IMR-90 (cell line): ENCODE results near the gene PKD1. TPM values are rescaled to one million over a fixed set of nuclear protein-coding genes. Genes with fewer than 3 reads are reported as not detected.

Source experiments
- microRNA-seq, 2 experiments: library from miRNA; stranded (forward) in 1 of 2; unstranded in 1 of 2; fragments of 10-50 nt in 1 of 2; fragments of <30 nt in 1 of 2; gene quantifications in 1 of 2; microRNA quantifications in 1 of 2; one replicate each; pipeline versions ENCODE3 to v1.1.0; 2013 to 2020; ENCODE audit not compliant: insufficient read depth in 1 of 2, insufficient read length in 1 of 2, unreplicated experiment in 1 of 2
- polyA plus RNA-seq, 3 experiments: library from polyadenylated mRNA; depleted of rRNA; stranded (reverse); fragments of >200 nt; gene quantifications; 2 replicates each; pipeline ENCODE4 v1.2.3, GENCODE V29; 2012; ENCODE audit warnings: low replicate concordance in 1 of 3
- small RNA-seq, 5 experiments: library from RNA; depleted of rRNA; stranded (forward); fragments of <200 nt; gene quantifications; one replicate each; pipeline ENCODE3, GENCODE V24; 2012
- total RNA-seq: library from RNA; depleted of rRNA; stranded (reverse); fragments of >200 nt; gene quantifications from 2 replicates; pipeline ENCODE4 v1.2.3, GENCODE V29; 2012; rRNA removed

PKD1 gene
- total and polyA plus RNA-seq, 2 of the 4 experiments (the other 2 are of a cell fraction) = 7.9 to 97.3 TPM

Small RNA genes within 50 kb of the gene (microRNA-seq; reads per million reads assigned to microRNA genes)
- 0 reads per million in 2 experiments for gene MIR1225 (ENCODE audit: insufficient read depth in 1 of 2, insufficient read length in 1 of 2, unreplicated experiment in 1 of 2)
- gene MIR3180-5 (ENCODE audit: insufficient read depth in 1 of 2, insufficient read length in 1 of 2, unreplicated experiment in 1 of 2) = 0 reads per million in 2 experiments
- gene MIR4516 (ENCODE audit: insufficient read depth in 1 of 2, insufficient read length in 1 of 2, unreplicated experiment in 1 of 2) = 0 reads per million in 2 experiments
- not detected for gene MIR6511B1 (ENCODE audit: unreplicated experiment)
- gene RF00019 (ENCODE audit: insufficient read depth, insufficient read length) = not detected
- gene SNORD60 (ENCODE audit: insufficient read depth, insufficient read length) = not detected

Small RNA genes within 50 kb of the gene (small RNA-seq; reads per million reads assigned to genes)
- gene MIR1225 (0 to 1.2 (median 0) reads per million in 5 experiments), gene MIR3180-5 (0 reads per million in 5 experiments), gene MIR4516 (0 reads per million in 5 experiments), gene RF00019 (0 reads per million in 5 experiments), gene SNORD60 (0 reads per million in 5 experiments)

Other genes with a start within 250 kb of the PKD1 start
- gene HS3ST6, start 217.5 kb downstream of the PKD1 start, total RNA-seq = not detected in 2 replicates
- not detected in 2 replicates for gene HS3ST6, start 217.5 kb downstream of the PKD1 start, polyA plus RNA-seq (2012; rRNA removed)
- 11.9 and 17.0 TPM in 2 replicates for gene MSRB1, start 192.7 kb downstream of the PKD1 start, total RNA-seq
- 32.3 and 35.1 TPM in 2 replicates for gene MSRB1, start 192.7 kb downstream of the PKD1 start, polyA plus RNA-seq (2012; rRNA removed)
- gene RPL3L, start 181.2 kb downstream of the PKD1 start, total RNA-seq = not detected in 2 replicates
- not detected in 2 replicates for gene RPL3L, start 181.2 kb downstream of the PKD1 start, polyA plus RNA-seq (2012; rRNA removed)
- gene NDUFB10, start 176.4 kb downstream of the PKD1 start, total RNA-seq = 189 and 194 TPM in 2 replicates
- 220 and 287 TPM in 2 replicates for gene NDUFB10, start 176.4 kb downstream of the PKD1 start, polyA plus RNA-seq (2012; rRNA removed)
- 2,703 and 2,852 TPM in 2 replicates for gene RPS2, start 171.1 kb downstream of the PKD1 start, total RNA-seq
- 6,941 and 7,712 TPM in 2 replicates for gene RPS2, start 171.1 kb downstream of the PKD1 start, polyA plus RNA-seq (2012; rRNA removed)
- gene RNF151, start 169.0 kb downstream of the PKD1 start, total RNA-seq = not detected in 2 replicates
- not detected in 2 replicates for gene RNF151, start 169.0 kb downstream of the PKD1 start, polyA plus RNA-seq (2012; rRNA removed)
- gene TBL3, start 163.8 kb downstream of the PKD1 start, total RNA-seq = 38.5 and 40.3 TPM in 2 replicates
- 60.8 and 61.5 TPM in 2 replicates for gene TBL3, start 163.8 kb downstream of the PKD1 start, polyA plus RNA-seq (2012; rRNA removed)
- not detected in 2 replicates for gene NOXO1, start 154.4 kb downstream of the PKD1 start, total RNA-seq
- gene NOXO1, start 154.4 kb downstream of the PKD1 start, polyA plus RNA-seq (2012; rRNA removed) = 0.32 and 0.56 TPM in 2 replicates
- gene GFER, start 151.7 kb downstream of the PKD1 start, total RNA-seq = 6.8 and 8.6 TPM in 2 replicates
- gene GFER, start 151.7 kb downstream of the PKD1 start, polyA plus RNA-seq (2012; rRNA removed) = 19.8 and 28.0 TPM in 2 replicates
- 1.8 and 1.9 TPM in 2 replicates for gene SYNGR3, start 145.9 kb downstream of the PKD1 start, total RNA-seq
- 5.8 and 6.6 TPM in 2 replicates for gene SYNGR3, start 145.9 kb downstream of the PKD1 start, polyA plus RNA-seq (2012; rRNA removed)
- gene ZNF598, start 126.1 kb downstream of the PKD1 start, total RNA-seq = 3.4 and 4.4 TPM in 2 replicates
- gene ZNF598, start 126.1 kb downstream of the PKD1 start, polyA plus RNA-seq (2012; rRNA removed) = 36.4 and 40.6 TPM in 2 replicates
- 0.18 TPM in 1 of 2 replicates, not detected in the other for gene NPW, start 116.1 kb downstream of the PKD1 start, total RNA-seq
- 2.0 and 3.7 TPM in 2 replicates for gene NPW, start 116.1 kb downstream of the PKD1 start, polyA plus RNA-seq (2012; rRNA removed)
- gene NHERF2, start 109.0 kb downstream of the PKD1 start, total RNA-seq = 18.6 and 20.8 TPM in 2 replicates
- 77.8 and 96.6 TPM in 2 replicates for gene NHERF2, start 109.0 kb downstream of the PKD1 start, polyA plus RNA-seq (2012; rRNA removed)
- gene NTHL1, start 88.1 kb downstream of the PKD1 start, total RNA-seq = 22.8 and 28.1 TPM in 2 replicates
- 28.0 and 33.3 TPM in 2 replicates for gene NTHL1, start 88.1 kb downstream of the PKD1 start, polyA plus RNA-seq (2012; rRNA removed)
- gene TSC2, start 87.9 kb downstream of the PKD1 start, total RNA-seq = 22.8 and 31.4 TPM in 2 replicates
- 88.6 and 95.9 TPM in 2 replicates for gene TSC2, start 87.9 kb downstream of the PKD1 start, polyA plus RNA-seq (2012; rRNA removed)
- gene RAB26, start 12.7 kb upstream of the PKD1 start, total RNA-seq = 1.1 TPM in 2 replicates
- gene RAB26, start 12.7 kb upstream of the PKD1 start, polyA plus RNA-seq (2012; rRNA removed) = 4.5 and 4.8 TPM in 2 replicates
- 26.4 and 29.6 TPM in 2 replicates for gene TRAF7, start 19.9 kb upstream of the PKD1 start, total RNA-seq
- gene TRAF7, start 19.9 kb upstream of the PKD1 start, polyA plus RNA-seq (2012; rRNA removed) = 52.6 and 55.1 TPM in 2 replicates
- gene CASKIN1, start 60.7 kb upstream of the PKD1 start, total RNA-seq = not detected in 2 replicates
- 0.05 and 0.06 TPM in 2 replicates for gene CASKIN1, start 60.7 kb upstream of the PKD1 start, polyA plus RNA-seq (2012; rRNA removed)
- 34.4 and 50.3 TPM in 2 replicates for gene MLST8, start 69.6 kb upstream of the PKD1 start, total RNA-seq
- 93.7 and 94.1 TPM in 2 replicates for gene MLST8, start 69.6 kb upstream of the PKD1 start, polyA plus RNA-seq (2012; rRNA removed)
- gene BRICD5, start 75.0 kb upstream of the PKD1 start, total RNA-seq = 0.18 and 0.28 TPM in 2 replicates
- gene BRICD5, start 75.0 kb upstream of the PKD1 start, polyA plus RNA-seq (2012; rRNA removed) = 0.94 and 1.5 TPM in 2 replicates
- 4.1 and 5.8 TPM in 2 replicates for gene PGP, start 78.9 kb upstream of the PKD1 start, total RNA-seq
- gene PGP, start 78.9 kb upstream of the PKD1 start, polyA plus RNA-seq (2012; rRNA removed) = 9.4 and 13.5 TPM in 2 replicates
- 13.1 and 25.0 TPM in 2 replicates for gene E4F1, start 87.7 kb upstream of the PKD1 start, total RNA-seq
- 33.0 and 39.6 TPM in 2 replicates for gene E4F1, start 87.7 kb upstream of the PKD1 start, polyA plus RNA-seq (2012; rRNA removed)
- 0.18 and 0.28 TPM in 2 replicates for gene DNASE1L2, start 100.5 kb upstream of the PKD1 start, total RNA-seq
- gene DNASE1L2, start 100.5 kb upstream of the PKD1 start, polyA plus RNA-seq (2012; rRNA removed) = 0.75 and 1.5 TPM in 2 replicates
- 20.3 TPM in 2 replicates for gene ECI1, start 115.7 kb upstream of the PKD1 start, total RNA-seq
- gene ECI1, start 115.7 kb upstream of the PKD1 start, polyA plus RNA-seq (2012; rRNA removed) = 30.1 and 42.0 TPM in 2 replicates
- 57.5 and 65.0 TPM in 2 replicates for gene RNPS1, start 132.2 kb upstream of the PKD1 start, total RNA-seq
- gene RNPS1, start 132.2 kb upstream of the PKD1 start, polyA plus RNA-seq (2012; rRNA removed) = 192 and 194 TPM in 2 replicates
- 0.18 TPM in 1 of 2 replicates, not detected in the other for gene ABCA3, start 204.8 kb upstream of the PKD1 start, total RNA-seq
- gene ABCA3, start 204.8 kb upstream of the PKD1 start, polyA plus RNA-seq (2012; rRNA removed) = 0.22 and 0.32 TPM in 2 replicates